Measurements from ENCODE around the gene GGT5.

DNA sequence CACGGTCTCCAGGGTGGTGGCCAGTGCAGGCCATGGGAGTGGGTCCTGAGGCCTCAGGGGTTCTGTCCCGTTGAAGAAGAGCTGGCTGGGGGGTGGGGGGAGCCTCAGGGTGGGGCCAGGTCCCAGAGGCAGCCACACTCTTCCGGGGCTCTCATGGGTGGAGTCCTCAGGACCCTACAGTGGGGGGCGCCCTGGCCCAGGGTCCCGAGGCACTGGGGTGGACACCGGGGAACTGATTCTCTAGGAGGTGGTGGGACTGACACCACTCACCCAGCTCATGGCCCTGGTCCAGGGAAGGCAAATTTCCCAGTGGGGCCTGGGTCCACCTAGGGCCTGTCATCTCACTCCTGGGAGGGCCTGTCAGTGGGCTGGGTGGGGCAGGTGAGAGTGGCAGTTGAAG is 12.8 kb downstream of the GGT5 start:
- TF ChIP-seq, protein P1, sequence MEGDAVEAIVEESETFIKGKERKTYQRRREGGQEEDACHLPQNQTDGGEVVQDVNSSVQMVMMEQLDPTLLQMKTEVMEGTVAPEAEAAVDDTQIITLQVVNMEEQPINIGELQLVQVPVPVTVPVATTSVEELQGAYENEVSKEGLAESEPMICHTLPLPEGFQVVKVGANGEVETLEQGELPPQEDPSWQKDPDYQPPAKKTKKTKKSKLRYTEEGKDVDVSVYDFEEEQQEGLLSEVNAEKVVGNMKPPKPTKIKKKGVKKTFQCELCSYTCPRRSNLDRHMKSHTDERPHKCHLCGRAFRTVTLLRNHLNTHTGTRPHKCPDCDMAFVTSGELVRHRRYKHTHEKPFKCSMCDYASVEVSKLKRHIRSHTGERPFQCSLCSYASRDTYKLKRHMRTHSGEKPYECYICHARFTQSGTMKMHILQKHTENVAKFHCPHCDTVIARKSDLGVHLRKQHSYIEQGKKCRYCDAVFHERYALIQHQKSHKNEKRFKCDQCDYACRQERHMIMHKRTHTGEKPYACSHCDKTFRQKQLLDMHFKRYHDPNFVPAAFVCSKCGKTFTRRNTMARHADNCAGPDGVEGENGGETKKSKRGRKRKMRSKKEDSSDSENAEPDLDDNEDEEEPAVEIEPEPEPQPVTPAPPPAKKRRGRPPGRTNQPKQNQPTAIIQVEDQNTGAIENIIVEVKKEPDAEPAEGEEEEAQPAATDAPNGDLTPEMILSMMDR (IDR thresholded peaks at IDR 0.05): no peak
- no peak for TF ChIP-seq ZFX (IDR thresholded peaks at IDR 0.05; ENCODE audit: borderline replicate concordance)

Data from 22Rv1 (cell line).